Heart right ventricle (tissue), 16 donors: ENCODE results near the gene NLRC4. TPM values are rescaled to one million over a fixed set of nuclear protein-coding genes. Genes with fewer than 3 reads are reported as not detected.

Source experiments
- ATAC-seq, 8 donors: fragments of 200-7000 bp; cut with Tn5 transposase; one replicate each; pipeline ENCODE4 v1.9.1; 2020; ENCODE audit warnings: mild to moderate bottlenecking in 8 of 8, moderate library complexity in 8 of 8, moderate number of reproducible peaks in 1 of 8
- DNase-seq, 2 donors: peaks; one replicate each; pipeline ENCODE4 v3.0.0-alpha.2; 2020
- H3K27ac ChIP-seq, 10 donors: fragments of 200-600 bp; sonication (generic) in 2 of 10; one replicate each; pipeline versions ENCODE4 v1.5.0 to v1.8.0; 2020 to 2022; ENCODE audit warnings: mild to moderate bottlenecking in 3 of 10
- H3K27me3 ChIP-seq, 7 donors: fragments of 200-600 bp; one replicate each; pipeline ENCODE4 v1.8.0; 2021 to 2022; ENCODE audit warnings: mild to moderate bottlenecking in 2 of 7
- H3K36me3 ChIP-seq, 9 donors: fragments of 200-600 bp; sonication (generic) in 1 of 9; one replicate each; pipeline versions ENCODE4 v1.5.0 to v1.8.0; 2020 to 2022; ENCODE audit warnings: mild to moderate bottlenecking in 2 of 9
- H3K4me1 ChIP-seq, 9 donors: fragments of 200-600 bp; sonication (generic) in 1 of 9; one replicate each; pipeline versions ENCODE4 v1.5.0 to v1.8.0; 2020 to 2022; ENCODE audit warnings: mild to moderate bottlenecking in 4 of 9
- H3K4me3 ChIP-seq, 10 donors: fragments of 200-600 bp; sonication (generic) in 2 of 10; one replicate each; pipeline versions ENCODE4 v1.5.0 to v1.8.0; 2020 to 2022; ENCODE audit warnings: mild to moderate bottlenecking in 7 of 10, moderate library complexity in 2 of 10
- H3K9me3 ChIP-seq, 11 donors: fragments of 200-600 bp in 10 of 11; sonication (generic) in 2 of 11; one replicate each; pipeline versions ENCODE4 v1.5.0 to v1.8.0; 2013 to 2022; ENCODE audit warnings: mild to moderate bottlenecking in 2 of 11, control low read depth in 1 of 11, moderate library complexity in 1 of 11
- CTCF ChIP-seq, 9 donors: fragments of 200-600 bp; sonication (generic) in 2 of 9; IDR thresholded peaks; one replicate each; pipeline versions ENCODE4 v1.5.0 to v1.8.0; 2021 to 2022; ENCODE audit warnings: antibody characterized with exemption in 9 of 9, mild to moderate bottlenecking in 5 of 9, moderate library complexity in 1 of 9
- WGBS, 2 donors: extraction: QIAGEN DNeasy Blood & Tissue Kit; methylation state at CpG; one replicate each; pipeline ENCODE4 v1.1.7; 2013; ENCODE audit warnings: inconsistent platforms in 1 of 2; 5-methylcytosine and 5-hydroxymethylcytosine counted together
- intact Hi-C, 10 donors: fragments of 100-400 bp; cut with DNase I; formaldehyde crosslinking; loops; one replicate each; pipeline versions ENCODE4 v1.11.1 to v1.14.2; 2022
- polyA plus RNA-seq, 2 donors: library from polyadenylated mRNA; stranded (reverse); fragments of 200-250 nt; gene quantifications; one replicate each; pipeline ENCODE4 v1.2.3, GENCODE V29; 2013
- total RNA-seq, 10 donors: library from RNA; stranded (reverse); fragmentation: NEBNext Ultra II Directional in 3 of 10; extraction: Animal tissue kit (Norgen Biotek cat#: 25700) in 3 of 10; gene quantifications; one replicate each; pipeline versions ENCODE4 v1.2.1 to v1.2.4, GENCODE V29; 2021 to 2023
- donor health status: Arrhythmogenic right ventricular cardiomyopathy.
- donor health status: ischemic (EF 13 %, LVEDD 7.1; RV severe dilation, severe dysfunction).
- donor health status: healthy with polysubstance abuse.
- donor health status: DM: no; HTN: yes; CAD: no.
- donor health status: DM: no; HTN: no; CAD: no.
- donor health status: ischemic (EF 25% LVEDD 6.9; RV normal size, moderate dysfunction).
- donor health status: ischemic (EF 25% LVEDD 5.7; RV mildly dilated, moderate dysfunction).
- donor health status: healthy.
- donor health status: DM: yes; HTN: yes; CAD: no.
- donor health status: Ischemic cardiomyopathy.
- donor health status: ischemic (EF 35%, LVEDD 5.7; RV mildly dilated, moderate dysfunction).
- donor health status: nonischemic (EF 11% LVEDD 7.7; RV severe dilation, severe dysfunction).
- donor health status: DM: yes; HTN: yes; CAD: no.
- donor health status: PGD.
- donor health status: ischemic (EF 29% LVEDD 5.4; RV normal size, mild dysfunction).
- donor health status: nonischemic (EF 23%, LVEDD 6.1; RV moderate dilation, normal function).

The NLRC4 gene
- total and polyA plus RNA-seq, 12 donors, result 0.38 to 3.2 (median 0.59) TPM

DNA sequence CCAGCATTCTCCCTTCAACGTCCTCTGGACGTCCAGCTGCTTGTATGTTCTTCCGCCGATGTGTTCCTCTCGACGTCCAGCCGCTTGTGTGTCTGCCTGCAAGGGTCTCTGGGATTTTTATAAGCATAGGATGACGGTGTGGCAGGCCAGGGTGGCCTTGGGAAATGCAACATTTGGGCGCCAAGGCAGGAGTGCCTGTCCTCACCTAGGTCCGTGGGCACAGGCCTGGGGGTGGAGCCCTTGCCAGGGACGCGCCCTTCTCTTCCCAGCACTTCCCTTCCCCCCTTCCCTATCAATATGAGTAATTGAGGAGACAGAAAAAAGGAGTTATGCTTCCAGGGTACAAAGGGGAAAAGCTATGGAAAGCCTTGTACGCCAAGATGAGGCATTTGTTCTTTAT, 6.4 kb downstream of the NLRC4 start:
- no peak overlapping the region for H3K4me3 ChIP-seq
- H3K4me1 ChIP-seq, result peaks cover 0 to 12% (median 0%) of the 10 kb centered on the region in 9 donors
- no peak for DNase-seq
- no peak for ATAC-seq
- 78 to 79% methylated on average over 13 of the region's 13 CpGs for WGBS, 2 donors
- H3K36me3 ChIP-seq, result peaks cover 0 to 18% (median 0%) of the 10 kb centered on the region in 9 donors
- no peaks in the 10 kb centered on the region for H3K9me3 ChIP-seq
- H3K27ac ChIP-seq, result no peak overlapping the region
- no peak for TF ChIP-seq CTCF (IDR thresholded peaks at IDR 0.05)
- H3K27me3 ChIP-seq, result no peaks in the 10 kb centered on the region
- intact Hi-C loops, result no loop called here

- intact Hi-C loops, result no loop called here
- no peak for TF ChIP-seq CTCF (IDR thresholded peaks at IDR 0.05)
- H3K36me3 ChIP-seq, result peaks cover 0 to 49% (median 0%) of the 10 kb centered on the region in 9 donors
- H3K4me1 ChIP-seq, result no peaks in the 10 kb centered on the region
- DNase-seq (no peak), ATAC-seq (no peak)
- H3K27ac ChIP-seq, result no peak overlapping the region
- no peaks in the 10 kb centered on the region for H3K27me3 ChIP-seq
- H3K9me3 ChIP-seq, result no peaks in the 10 kb centered on the region
- H3K4me3 ChIP-seq, result no peak overlapping the region
- 80 to 86% methylated on average over 10 of the region's 10 CpGs for WGBS, 2 donors
These were observed 14.4 kb downstream of the NLRC4 start for GRCh38 chr2:32250290-32250689.

GRCh38 chr2:32249731-32250236, 14.9 kb downstream of the NLRC4 start:
- no peak overlapping the region for H3K4me3 ChIP-seq
- no peak for ATAC-seq
- H3K27me3 ChIP-seq, result no peaks in the 10 kb centered on the region
- no peak for TF ChIP-seq CTCF (IDR thresholded peaks at IDR 0.05)
- DNase-seq, result no peak
- no peak overlapping the region for H3K27ac ChIP-seq
- peaks cover 0 to 49% (median 0%) of the 10 kb centered on the region in 9 donors for H3K36me3 ChIP-seq
- 63 to 81% methylated on average over 2 of the region's 2 CpGs for WGBS, 2 donors
- H3K4me1 ChIP-seq, result no peaks in the 10 kb centered on the region
- intact Hi-C loops, result no loop called here
- H3K9me3 ChIP-seq, result no peaks in the 10 kb centered on the region

GRCh38 chr2:32248299-32248698, 16.4 kb downstream of the NLRC4 start:
- DNase-seq (no peak), ATAC-seq (no peak)
- no peaks in the 10 kb centered on the region for H3K4me1 ChIP-seq
- no peaks in the 10 kb centered on the region for H3K9me3 ChIP-seq
- no peak overlapping the region for H3K4me3 ChIP-seq
- no peak overlapping the region for H3K27ac ChIP-seq
- peaks cover 0 to 38% (median 0%) of the 10 kb centered on the region in 9 donors for H3K36me3 ChIP-seq
- no peak for TF ChIP-seq CTCF (IDR thresholded peaks at IDR 0.05)
- WGBS, 2 donors, result 96 to 98% methylated on average over 3 of the region's 3 CpGs
- intact Hi-C loops, result no loop called here
- H3K27me3 ChIP-seq, result no peaks in the 10 kb centered on the region
